Thymus (tissue), 11 donors: ENCODE measurements around the gene THAP9. TPM values are rescaled to one million over a fixed set of nuclear protein-coding genes. Genes with fewer than 3 reads are reported as not detected.

ENCODE experiments used
- DNase-seq, 9 donors: peaks; one replicate each; pipeline ENCODE4 v3.0.0-alpha.2; 2013; ENCODE audit warnings: low spot score in 9 of 9, low read depth in 6 of 9, missing footprints in 1 of 9
- H3K27ac ChIP-seq, 2 donors: one replicate each; pipeline ENCODE4 v1.5.1; 2013; ENCODE audit warnings: control low read depth in 1 of 2, low read depth in 1 of 2, low read length in 1 of 2, mild to moderate bottlenecking in 1 of 2, moderate library complexity in 1 of 2
- H3K27me3 ChIP-seq, 2 donors: one replicate each; pipeline ENCODE4 v1.5.1; 2013; ENCODE audit warnings: low read length in 1 of 2; ENCODE audit not compliant: control insufficient read depth in 2 of 2, insufficient read depth in 1 of 2
- H3K36me3 ChIP-seq, 2 donors: one replicate each; pipeline ENCODE4 v1.5.1; 2013; ENCODE audit warnings: low read length in 1 of 2, mild to moderate bottlenecking in 1 of 2, moderate library complexity in 1 of 2; ENCODE audit not compliant: control insufficient read depth in 2 of 2, insufficient read depth in 2 of 2
- H3K4me1 ChIP-seq, 2 donors: one replicate each; pipeline ENCODE4 v1.5.1; 2013; ENCODE audit warnings: low read length in 2 of 2; ENCODE audit not compliant: control insufficient read depth in 2 of 2, insufficient read depth in 2 of 2
- H3K4me3 ChIP-seq, 2 donors: one replicate each; pipeline ENCODE4 v1.5.1; 2013; ENCODE audit warnings: low read length in 2 of 2, control low read depth in 1 of 2, mild to moderate bottlenecking in 1 of 2
- H3K9me3 ChIP-seq, 2 donors: one replicate each; pipeline ENCODE4 v1.5.1; 2013; ENCODE audit warnings: low read length in 1 of 2, mild to moderate bottlenecking in 1 of 2; ENCODE audit not compliant: control insufficient read depth in 2 of 2, insufficient read depth in 1 of 2
- WGBS: extraction: QIAGEN DNeasy Blood & Tissue Kit; methylation state at CpG from one replicate; pipeline ENCODE4 v1.1.7; 2013; 5-methylcytosine and 5-hydroxymethylcytosine counted together
- polyA plus RNA-seq: library from polyadenylated mRNA; stranded (reverse); fragments of 200-250 nt; gene quantifications from one replicate; pipeline ENCODE4 v1.2.3, GENCODE V29; 2013
- total RNA-seq: library from RNA; stranded (reverse); fragments of 120-200 nt; gene quantifications from one replicate; pipeline ENCODE4 v1.2.4, GENCODE V29; 2013
- donor health status: healthy.

Gene THAP9
- total and polyA plus RNA-seq, 2 donors: 6.0 to 7.2 TPM

- Histone ChIP-seq H3K4me3 (peak overlapping the region; percentile 88 to 91), H3K27me3 (no peaks in the 10 kb centered on the region), H3K9me3 (no peaks in the 10 kb centered on the region), H3K27ac (peak overlapping the region; percentile 83 to 94), H3K4me1 (peaks cover 0 to 2% of the 10 kb centered on the region in 2 donors), H3K36me3 (peaks cover 6 to 22% of the 10 kb centered on the region in 2 donors)
- 54% methylated on average over 7 of the region's 7 CpGs for WGBS
- DNase-seq: no peak
Measured at GRCh38 chr4:82891707-82892466, 8.6 kb upstream of the THAP9 start.

- Histone ChIP-seq H3K4me3 (no peak overlapping the region), H3K27me3 (no peaks in the 10 kb centered on the region), H3K4me1 (peaks cover under 1 to 2% of the 10 kb centered on the region in 2 donors), H3K9me3 (no peaks in the 10 kb centered on the region), H3K27ac (no peak overlapping the region), H3K36me3 (peaks cover 6 to 27% of the 10 kb centered on the region in 2 donors)
- 99% methylated on average over 1 of the region's 1 CpG for WGBS
- no peak for DNase-seq
Measured at GRCh38 chr4:82892467-82892802, 8.1 kb upstream of the THAP9 start.

DNA sequence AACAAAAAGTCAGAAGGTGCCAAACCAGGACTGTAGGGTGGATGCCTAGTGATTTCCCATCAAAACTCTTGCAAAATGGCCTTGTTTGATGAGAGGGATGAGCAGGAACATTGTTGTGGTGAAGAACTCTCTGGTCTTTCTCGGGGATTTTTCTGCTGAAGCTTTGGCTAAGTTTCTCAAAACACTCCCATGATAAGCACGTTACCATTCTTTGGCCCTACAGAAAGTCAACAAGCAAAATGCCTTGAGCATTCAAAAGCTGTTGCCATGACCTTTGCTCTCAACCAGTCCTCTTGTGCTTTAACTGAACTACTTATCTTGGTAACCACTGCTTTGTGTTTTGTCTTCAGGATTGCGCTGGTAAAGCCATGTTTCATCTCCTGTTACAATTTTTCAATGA lies 6.6 kb upstream of the THAP9 start:
- no peak overlapping the region for H3K4me3 ChIP-seq
- no peaks in the 10 kb centered on the region for H3K9me3 ChIP-seq
- H3K36me3 ChIP-seq: peaks cover 6 to 28% of the 10 kb centered on the region in 2 donors
- no peaks in the 10 kb centered on the region for H3K27me3 ChIP-seq
- H3K27ac ChIP-seq: no peak overlapping the region
- WGBS: 98% methylated on average over 3 of the region's 3 CpGs
- peaks cover 2 to 5% of the 10 kb centered on the region in 2 donors for H3K4me1 ChIP-seq
- no peak for DNase-seq

- Histone ChIP-seq H3K4me3 (no peak overlapping the region), H3K27ac (no peak overlapping the region), H3K27me3 (no peaks in the 10 kb centered on the region), H3K9me3 (no peaks in the 10 kb centered on the region), H3K4me1 (peaks cover 0 to 5% of the 10 kb centered on the region in 2 donors), H3K36me3 (peaks cover 6 to 28% of the 10 kb centered on the region in 2 donors)
- WGBS: 98% methylated on average over 1 of the region's 1 CpG
- no peak for DNase-seq
Measured at GRCh38 chr4:82896755-82897154, 3.8 kb upstream of the THAP9 start.

GRCh38 chr4:82898322-82899243 lies 2.0 kb upstream of the THAP9 start:
- peak overlapping the region; percentile 72 to 80 for H3K4me3 ChIP-seq
- H3K4me1 ChIP-seq: peaks cover 0 to 11% of the 10 kb centered on the region in 2 donors
- peak in 2 of 9 donors; percentile 14 to 34 for DNase-seq
- peaks cover 6 to 25% of the 10 kb centered on the region in 2 donors for H3K36me3 ChIP-seq
- no peaks in the 10 kb centered on the region for H3K9me3 ChIP-seq
- WGBS: 59% methylated on average over 7 of the region's 7 CpGs
- H3K27ac ChIP-seq: peak overlapping the region in 1 of 2 donors; percentile 98
- no peaks in the 10 kb centered on the region for H3K27me3 ChIP-seq

- peak in 2 of 9 donors; percentile 5 to 22 for DNase-seq
- WGBS: 1% methylated on average over 4 of the region's 4 CpGs
- peak overlapping the region; percentile 72 to 80 for H3K4me3 ChIP-seq
Measured at GRCh38 chr4:82899374-82900065, 1.0 kb upstream of the THAP9 start.

DNA sequence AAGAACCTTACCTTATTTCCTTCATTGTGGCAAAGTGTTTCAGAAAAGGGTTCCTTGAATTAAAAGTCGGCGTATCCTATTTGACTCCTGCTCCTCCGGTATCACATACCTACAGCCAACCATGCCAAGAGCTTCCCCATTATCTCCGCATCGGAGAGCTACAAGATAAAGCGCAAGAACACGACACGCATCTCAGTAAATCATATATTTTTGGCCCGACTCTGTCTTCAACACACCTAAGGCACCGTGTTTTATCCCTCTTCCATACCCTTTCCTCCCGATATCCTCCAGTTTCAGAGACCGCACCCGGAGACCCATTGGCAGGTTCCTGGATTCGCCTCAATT lies 497 bp upstream of the THAP9 start:
- Histone ChIP-seq H3K27ac (peak overlapping the region; percentile 88 to 98), H3K27me3 (no peaks in the 10 kb centered on the region), H3K9me3 (no peaks in the 10 kb centered on the region), H3K4me1 (peaks cover 0 to 11% of the 10 kb centered on the region in 2 donors), H3K36me3 (peaks cover 0 to 12% of the 10 kb centered on the region in 2 donors), H3K4me3 (peak overlapping the region; percentile 72 to 80)
- DNase-seq: peak in 1 of 9 donors; percentile 38
- under 1% methylated on average over 14 of the region's 14 CpGs for WGBS

More at GRCh38 chr4:82899374-82900065, 1.0 kb upstream of the THAP9 start:
- H3K27me3 ChIP-seq: no peaks in the 10 kb centered on the region
- peaks cover 0 to 11% of the 10 kb centered on the region in 2 donors for H3K4me1 ChIP-seq
- peak overlapping the region; percentile 88 to 98 for H3K27ac ChIP-seq
- H3K9me3 ChIP-seq: no peaks in the 10 kb centered on the region
- H3K36me3 ChIP-seq: peaks cover 0 to 16% of the 10 kb centered on the region in 2 donors

- peak overlapping the region; percentile 98 to 100 for H3K27ac ChIP-seq
- WGBS: under 1% methylated on average over 8 of the region's 8 CpGs
- no peaks in the 10 kb centered on the region for H3K9me3 ChIP-seq
- H3K4me3 ChIP-seq: peak overlapping the region; percentile 72 to 80
- H3K36me3 ChIP-seq: peaks cover 0 to 9% of the 10 kb centered on the region in 2 donors
- H3K27me3 ChIP-seq: no peaks in the 10 kb centered on the region
- DNase-seq: no peak
- H3K4me1 ChIP-seq: peaks cover 0 to 11% of the 10 kb centered on the region in 2 donors
Measured at GRCh38 chr4:82901183-82901718, 716 bp downstream of the THAP9 start.
